ENCODE results near the gene SETDB2. TPM values are rescaled to one million over a fixed set of nuclear protein-coding genes. Genes with fewer than 3 reads are reported as not detected.

The SETDB2 gene
- total RNA-seq, 6 experiments from 2014 or later: 3.7 to 6.7 (median 4.6) TPM

- Histone ChIP-seq H3K27me3 (no peaks in the 10 kb centered on the region), H3K4me3 (no peak overlapping the region), H3K4me1 (no peaks in the 10 kb centered on the region), H3K27ac (no peak overlapping the region), H3K9me3 (no peaks in the 10 kb centered on the region), H3K36me3 (no peaks in the 10 kb centered on the region)
- no peak for TF ChIP-seq POLR2A (IDR thresholded peaks at IDR 0.05)
- TF ChIP-seq CTCF (IDR thresholded peaks at IDR 0.05): no peak
- no peak for DNase-seq
- WGBS (ENCODE audit: insufficient coverage, low coverage, low lambda C conversion rate, missing lambda C conversion rate): 88% methylated on average over 1 of the region's 1 CpG
- intact Hi-C loops (cut with DNase I): no loop called here
- ATAC-seq: no peak
These were observed 37.0 kb upstream of the SETDB2 start for GRCh38 chr13:49407068-49407467.

GRCh38 chr13:49407936-49408335 lies 36.1 kb upstream of the SETDB2 start:
- H3K27me3 ChIP-seq: no peaks in the 10 kb centered on the region
- DNase-seq (no peak), ATAC-seq (no peak)
- TF ChIP-seq POLR2A (IDR thresholded peaks at IDR 0.05) (no peak), CTCF (IDR thresholded peaks at IDR 0.05) (no peak)
- no peaks in the 10 kb centered on the region for H3K36me3 ChIP-seq
- H3K27ac ChIP-seq: no peak overlapping the region
- no peak overlapping the region for H3K4me3 ChIP-seq
- H3K4me1 ChIP-seq: no peaks in the 10 kb centered on the region
- WGBS (ENCODE audit: insufficient coverage, low coverage, low lambda C conversion rate, missing lambda C conversion rate): 91% methylated on average over 4 of the region's 4 CpGs
- intact Hi-C loops (cut with DNase I): no loop called here
- H3K9me3 ChIP-seq: no peaks in the 10 kb centered on the region

- Histone ChIP-seq H3K9me3 (no peaks in the 10 kb centered on the region), H3K4me1 (no peaks in the 10 kb centered on the region), H3K4me3 (no peak overlapping the region), H3K27me3 (no peaks in the 10 kb centered on the region), H3K36me3 (no peaks in the 10 kb centered on the region), H3K27ac (no peak overlapping the region)
- ATAC-seq (no peak), DNase-seq (no peak)
- TF ChIP-seq POLR2A (IDR thresholded peaks at IDR 0.05) (no peak), CTCF (IDR thresholded peaks at IDR 0.05) (no peak)
- intact Hi-C loops (cut with DNase I): no loop called here
- 92% methylated on average over 2 of the region's 3 CpGs for WGBS (ENCODE audit: insufficient coverage, low coverage, low lambda C conversion rate, missing lambda C conversion rate)
These were observed 35.1 kb upstream of the SETDB2 start for GRCh38 chr13:49409008-49409407.

GRCh38 chr13:49410006-49410405 lies 34.1 kb upstream of the SETDB2 start:
- no peak overlapping the region for H3K4me3 ChIP-seq
- TF ChIP-seq CTCF (IDR thresholded peaks at IDR 0.05) (no peak), POLR2A (IDR thresholded peaks at IDR 0.05) (no peak)
- intact Hi-C loops (cut with DNase I): no loop called here

GRCh38 chr13:49410477-49410876 lies 33.6 kb upstream of the SETDB2 start:
- Histone ChIP-seq H3K4me3 (no peak overlapping the region), H3K27ac (no peak overlapping the region), H3K4me1 (no peaks in the 10 kb centered on the region), H3K27me3 (no peaks in the 10 kb centered on the region), H3K36me3 (no peaks in the 10 kb centered on the region), H3K9me3 (no peaks in the 10 kb centered on the region)
- ATAC-seq: no peak
- no peak for DNase-seq
- TF ChIP-seq CTCF (IDR thresholded peaks at IDR 0.05): no peak
- no peak for TF ChIP-seq POLR2A (IDR thresholded peaks at IDR 0.05)
- intact Hi-C loops (cut with DNase I): no loop called here

More at GRCh38 chr13:49410006-49410405, 34.1 kb upstream of the SETDB2 start:
- 72% methylated on average over 4 of the region's 4 CpGs for WGBS (ENCODE audit: insufficient coverage, low coverage, low lambda C conversion rate, missing lambda C conversion rate)
- H3K27me3 ChIP-seq: no peaks in the 10 kb centered on the region
- no peaks in the 10 kb centered on the region for H3K4me1 ChIP-seq
- H3K9me3 ChIP-seq: no peaks in the 10 kb centered on the region
- H3K27ac ChIP-seq: no peak overlapping the region
- DNase-seq (no peak), ATAC-seq (no peak)
- no peaks in the 10 kb centered on the region for H3K36me3 ChIP-seq
